ENCODE measurements around the gene FAM162A. TPM values are rescaled to one million over a fixed set of nuclear protein-coding genes. Genes with fewer than 3 reads are reported as not detected.

Gene FAM162A
- total and polyA plus RNA-seq, 9 of the 15 experiments (the other 6 are each of a cell fraction or from before 2014, with no cell fraction given), result 37.5 to 211 (median 101) TPM

GRCh38 chr3:122383771-122384697 is at the start of gene FAM162A (continued):
- no peak for TF ChIP-seq ZBTB5 (IDR thresholded peaks at IDR 0.05)
- TF ChIP-seq HDAC6 (IDR thresholded peaks at IDR 0.05; ENCODE audit: low read depth, low read length), result no peak
- TF ChIP-seq, protein P1, sequence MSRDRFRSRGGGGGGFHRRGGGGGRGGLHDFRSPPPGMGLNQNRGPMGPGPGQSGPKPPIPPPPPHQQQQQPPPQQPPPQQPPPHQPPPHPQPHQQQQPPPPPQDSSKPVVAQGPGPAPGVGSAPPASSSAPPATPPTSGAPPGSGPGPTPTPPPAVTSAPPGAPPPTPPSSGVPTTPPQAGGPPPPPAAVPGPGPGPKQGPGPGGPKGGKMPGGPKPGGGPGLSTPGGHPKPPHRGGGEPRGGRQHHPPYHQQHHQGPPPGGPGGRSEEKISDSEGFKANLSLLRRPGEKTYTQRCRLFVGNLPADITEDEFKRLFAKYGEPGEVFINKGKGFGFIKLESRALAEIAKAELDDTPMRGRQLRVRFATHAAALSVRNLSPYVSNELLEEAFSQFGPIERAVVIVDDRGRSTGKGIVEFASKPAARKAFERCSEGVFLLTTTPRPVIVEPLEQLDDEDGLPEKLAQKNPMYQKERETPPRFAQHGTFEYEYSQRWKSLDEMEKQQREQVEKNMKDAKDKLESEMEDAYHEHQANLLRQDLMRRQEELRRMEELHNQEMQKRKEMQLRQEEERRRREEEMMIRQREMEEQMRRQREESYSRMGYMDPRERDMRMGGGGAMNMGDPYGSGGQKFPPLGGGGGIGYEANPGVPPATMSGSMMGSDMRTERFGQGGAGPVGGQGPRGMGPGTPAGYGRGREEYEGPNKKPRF (IDR thresholded peaks at IDR 0.05; ENCODE audit: low read depth, low read length), result no peak
- no peak for TF ChIP-seq NEUROD1 (IDR thresholded peaks at IDR 0.05; ENCODE audit: borderline replicate concordance, low read depth, low read length, partially characterized antibody)
- peak; percentile 91 for TF ChIP-seq CREB1 (IDR thresholded peaks at IDR 0.05)
- TF ChIP-seq CREB1 (CRISPR knock-in tag; IDR thresholded peaks at IDR 0.05), result peak; percentile 87
- TF ChIP-seq BRD9 (IDR thresholded peaks at IDR 0.05; ENCODE audit: low read depth, partially characterized antibody), result no peak
- TF ChIP-seq ZNF318 (IDR thresholded peaks at IDR 0.05; ENCODE audit: borderline replicate concordance in 1 of 2, low read depth in 1 of 2), result no peak

Measured in K562 (cell line).